GM23248 (cell line): Measurements from ENCODE around the gene RNF175.

Experiments
- EZH2 ChIP-seq: fragments of 200-600 bp; sonication (generic); IDR thresholded peaks from 2 replicates; pipeline ENCODE4 v1.6.1; 2018; ENCODE audit warnings: antibody characterized with exemption, mild to moderate bottlenecking; ENCODE audit not compliant: insufficient read depth, poor library complexity, severe bottlenecking
- EZH2phosphoT487 ChIP-seq: fragments of 200-600 bp; sonication (generic); IDR thresholded peaks from 2 replicates; pipeline ENCODE4 v1.6.1; 2018; ENCODE audit warnings: antibody characterized with exemption, moderate library complexity, mild to moderate bottlenecking, low read depth; ENCODE audit not compliant: insufficient read depth

DNA sequence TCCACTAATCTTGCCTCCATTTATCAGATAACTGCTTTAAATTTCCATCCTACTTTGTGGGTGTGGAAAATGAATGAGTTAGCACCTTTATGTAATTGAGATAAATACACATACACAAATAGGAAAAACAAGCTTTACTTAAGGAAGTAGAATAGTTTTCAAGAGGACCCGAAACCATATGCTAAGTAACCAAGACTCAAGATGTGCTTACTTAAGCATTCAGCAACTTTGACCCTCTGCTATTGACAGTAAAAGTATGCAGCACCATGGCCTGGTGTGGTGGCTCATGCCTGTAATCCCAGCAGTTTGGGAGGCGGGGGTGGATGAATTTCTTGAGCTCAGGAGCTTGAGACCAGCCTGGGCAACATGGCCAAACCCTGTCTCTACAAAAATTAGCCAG is 29.9 kb downstream of the RNF175 start:
- TF ChIP-seq EZH2phosphoT487, result no peak
- no peak for TF ChIP-seq EZH2
